ENCODE data around the gene PPIH. TPM values are rescaled to one million over a fixed set of nuclear protein-coding genes. Genes with fewer than 3 reads are reported as not detected.
"Not testable (repeated sequence)": the region's sequence is repeated elsewhere in the genome, so short reads cannot be mapped to it uniquely, and the experiment has no call there.

Gene PPIH
- polyA plus RNA-seq, 1 donor, result 37.9 TPM

DNA sequence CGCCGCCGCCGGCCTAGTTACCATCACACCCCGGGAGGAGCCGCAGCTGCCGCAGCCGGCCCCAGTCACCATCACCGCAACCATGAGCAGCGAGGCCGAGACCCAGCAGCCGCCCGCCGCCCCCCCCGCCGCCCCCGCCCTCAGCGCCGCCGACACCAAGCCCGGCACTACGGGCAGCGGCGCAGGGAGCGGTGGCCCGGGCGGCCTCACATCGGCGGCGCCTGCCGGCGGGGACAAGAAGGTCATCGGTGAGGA, 24.2 kb downstream of the PPIH start:
- not testable (repeated sequence) for DNase-seq (ENCODE audit: low read depth)

DNA sequence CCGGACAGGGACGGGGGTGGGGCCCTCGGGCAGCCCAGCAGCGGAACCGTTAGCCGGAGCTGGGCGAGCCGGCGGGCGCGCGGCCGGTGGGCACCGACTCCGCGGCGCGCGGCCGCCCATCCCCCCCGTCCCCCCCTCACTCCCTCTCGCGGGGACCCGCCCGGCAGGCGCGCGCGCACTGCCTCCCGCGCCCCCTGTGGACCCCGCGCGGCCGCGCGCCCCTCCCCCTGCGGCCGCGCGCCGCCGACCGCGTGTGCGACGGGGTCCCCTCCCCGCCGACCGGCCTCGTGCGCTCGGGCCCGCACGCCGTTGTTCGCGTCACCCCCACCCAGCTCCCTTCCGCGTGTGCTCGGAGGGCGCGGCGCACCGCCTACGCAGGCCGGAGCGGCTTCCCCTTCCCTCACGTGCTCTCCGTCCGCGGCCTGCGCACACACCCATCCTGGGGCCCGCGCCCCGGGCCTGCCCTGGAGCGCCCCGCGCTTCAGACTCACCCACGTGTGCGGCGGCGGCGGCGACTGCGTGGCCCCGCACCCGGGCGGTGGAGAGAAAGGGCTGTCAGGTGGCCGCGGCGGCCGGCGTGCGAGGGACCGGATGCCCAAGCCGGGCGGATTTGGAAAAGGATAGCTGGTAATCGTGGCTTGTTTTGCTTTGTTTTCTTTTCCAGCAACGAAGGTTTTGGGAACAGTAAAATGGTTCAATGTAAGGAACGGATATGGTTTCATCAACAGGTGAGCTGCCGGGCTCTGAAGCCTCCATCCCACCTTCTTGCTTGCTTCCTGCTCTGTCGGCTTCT, 24.7 kb downstream of the PPIH start:
- DNase-seq (ENCODE audit: low read depth), result no peak

GRCh38 chr1:42684139-42684538, 25.9 kb downstream of the PPIH start:
- no peak for DNase-seq (ENCODE audit: low read depth)

DNA sequence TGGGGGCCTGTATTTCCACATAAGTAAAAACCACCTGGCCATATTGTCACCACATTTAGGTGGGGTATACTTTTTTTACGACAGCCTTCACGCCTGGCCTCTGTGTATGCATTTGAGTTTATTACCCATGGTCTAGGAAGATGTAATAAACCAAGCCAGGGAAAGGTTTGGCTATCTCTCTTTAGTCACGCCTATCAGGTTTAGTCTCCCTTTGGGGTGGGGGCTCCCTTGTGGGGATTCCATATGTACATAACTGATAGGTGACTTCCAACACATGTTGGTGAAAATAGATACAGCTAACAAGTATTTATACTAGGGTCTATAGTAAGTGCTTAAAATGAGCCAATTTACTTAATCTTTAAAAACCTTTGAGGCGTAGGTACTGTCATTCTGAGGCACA, 28.2 kb downstream of the PPIH start:
- no peak for DNase-seq (ENCODE audit: low read depth)

- no peak for DNase-seq (ENCODE audit: low read depth)
Observed at GRCh38 chr1:42689912-42690311, 31.7 kb downstream of the PPIH start.

DNA sequence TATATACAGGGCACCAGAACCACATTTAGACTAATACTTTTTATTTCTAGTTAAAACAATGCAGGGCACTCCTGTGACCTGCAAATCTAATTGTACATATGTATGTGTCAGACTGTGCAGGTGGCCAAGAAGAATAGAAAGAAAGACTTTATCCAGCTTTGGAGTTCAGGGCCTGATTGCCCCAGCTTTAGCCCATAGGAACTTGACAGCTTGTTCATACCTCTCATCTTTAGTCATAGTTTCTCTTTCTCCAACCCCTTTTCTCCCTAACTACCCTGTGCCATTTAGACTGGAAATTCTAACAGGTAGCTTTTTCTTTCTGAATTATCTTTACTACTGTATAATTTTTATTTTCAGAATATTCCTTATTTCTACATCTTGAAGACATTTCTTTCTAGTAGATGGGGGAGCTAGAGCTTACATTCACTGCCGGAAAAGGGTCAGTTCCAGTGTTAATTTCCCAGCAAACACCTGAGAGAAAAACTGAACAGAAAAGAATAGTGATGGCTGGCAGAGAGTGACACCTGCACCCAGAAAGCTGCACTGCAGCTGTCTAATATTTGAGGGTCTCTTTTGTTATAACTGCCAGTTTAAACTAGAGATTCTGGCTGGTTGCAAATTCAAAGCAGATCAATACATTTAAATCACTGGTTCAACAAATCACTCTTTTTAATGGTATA, 32.4 kb downstream of the PPIH start:
- no peak for DNase-seq (ENCODE audit: low read depth)

DNA sequence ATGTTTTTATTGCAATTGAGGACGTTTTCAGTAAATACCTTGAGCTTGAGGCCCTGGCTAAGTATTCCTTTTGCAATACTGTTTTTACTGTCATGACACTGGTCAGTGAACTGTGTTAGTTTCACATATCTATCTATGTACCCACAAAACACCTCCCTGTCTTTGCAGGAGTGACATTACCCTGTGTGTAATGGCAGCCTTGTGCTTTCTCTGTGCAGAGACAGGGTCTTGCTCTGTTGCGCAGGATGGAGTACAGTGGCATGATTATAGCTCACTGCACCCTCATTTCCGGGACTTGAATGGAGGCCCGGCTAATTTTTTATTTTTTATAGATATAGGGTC, 32.9 kb downstream of the PPIH start:
- no peak for DNase-seq (ENCODE audit: low read depth)

DNA sequence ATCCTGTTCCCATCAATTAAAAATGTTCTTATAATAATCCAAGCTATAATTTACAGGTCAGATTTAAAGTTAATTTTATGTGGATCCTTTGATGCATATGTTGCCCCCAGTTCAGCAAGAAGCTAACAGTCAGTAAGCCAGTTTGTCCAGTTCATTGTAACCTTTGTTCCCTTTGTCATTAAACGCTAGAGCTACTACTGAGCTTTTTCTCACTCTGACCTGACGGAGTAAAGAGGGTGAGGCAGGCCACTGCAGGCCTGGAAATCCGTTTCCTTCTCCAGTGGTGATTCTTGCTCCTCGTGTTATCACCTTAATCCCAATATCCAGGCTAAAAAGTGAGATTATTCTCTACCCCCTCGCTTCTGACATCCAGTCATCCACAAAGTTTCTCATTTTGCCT, 34.2 kb downstream of the PPIH start:
- no peak for DNase-seq (ENCODE audit: low read depth)

DNA sequence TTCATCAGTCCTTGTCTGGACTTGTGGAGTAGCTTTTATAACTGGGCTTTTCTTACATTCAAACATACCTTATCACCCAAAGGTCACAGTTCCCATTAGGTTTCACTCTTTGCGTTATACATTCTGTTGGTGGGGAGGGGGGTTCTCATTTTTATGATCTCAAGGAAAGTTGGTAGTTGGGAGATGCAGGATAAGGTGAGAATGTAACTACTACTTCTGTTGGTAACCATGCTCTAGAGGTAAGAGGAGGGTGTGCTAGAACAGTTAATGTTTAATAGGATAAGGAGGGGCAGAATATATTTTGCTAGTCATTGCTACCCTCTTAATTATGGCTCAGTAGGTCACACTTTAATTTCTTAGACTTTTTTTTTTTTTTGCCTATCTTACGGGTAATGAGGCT, 34.7 kb downstream of the PPIH start:
- DNase-seq (ENCODE audit: low read depth), result no peak

GRCh38 chr1:42698081-42698813, 40.0 kb downstream of the PPIH start:
- no peak for DNase-seq (ENCODE audit: low read depth)

DNA sequence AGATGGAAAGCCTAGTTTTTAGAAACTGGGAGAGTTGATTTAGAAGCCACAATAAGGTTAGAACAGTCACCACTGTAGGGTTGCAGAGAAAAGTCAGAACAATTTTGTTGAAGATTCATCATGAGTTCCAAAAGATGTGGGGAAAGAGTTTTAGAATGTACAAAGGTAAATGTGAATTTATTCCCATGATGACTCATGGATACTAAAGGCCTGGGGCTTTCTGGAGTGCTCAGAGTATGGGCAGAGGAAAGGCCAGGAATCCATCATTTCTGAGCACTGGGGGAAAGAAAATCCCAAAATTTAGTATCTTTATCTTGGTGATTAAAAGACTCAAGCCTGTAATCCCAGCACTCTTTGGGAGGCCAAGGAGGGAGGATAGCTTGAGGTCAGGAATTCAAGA, 41.8 kb downstream of the PPIH start:
- DNase-seq (ENCODE audit: low read depth), result no peak

- DNase-seq (ENCODE audit: low read depth), result no peak
Observed at GRCh38 chr1:42703888-42704464, 45.8 kb downstream of the PPIH start.

- DNase-seq (ENCODE audit: low read depth), result not testable (repeated sequence)
Observed at GRCh38 chr1:42712808-42713207, 54.6 kb downstream of the PPIH start.

DNA sequence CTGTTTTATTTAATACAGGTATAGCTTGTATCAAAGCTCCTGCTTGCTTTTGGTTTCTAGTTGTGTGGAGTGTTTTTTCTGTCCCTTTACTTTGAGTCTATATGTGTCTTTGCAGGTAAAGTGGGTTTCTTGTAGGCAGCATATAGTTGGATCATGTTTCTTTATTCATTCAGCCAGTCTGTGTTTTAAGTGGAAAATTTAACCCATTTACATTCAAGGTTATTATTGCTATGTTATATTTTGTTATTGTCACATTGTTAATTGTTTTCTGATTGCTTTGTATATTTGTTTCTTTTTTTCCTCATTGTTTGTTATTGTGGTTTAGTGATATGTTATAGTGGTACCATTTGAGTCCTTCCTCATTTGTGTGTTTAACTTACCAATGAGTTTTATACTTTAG, 55.1 kb downstream of the PPIH start:
- no peak for DNase-seq (ENCODE audit: low read depth)

DNA sequence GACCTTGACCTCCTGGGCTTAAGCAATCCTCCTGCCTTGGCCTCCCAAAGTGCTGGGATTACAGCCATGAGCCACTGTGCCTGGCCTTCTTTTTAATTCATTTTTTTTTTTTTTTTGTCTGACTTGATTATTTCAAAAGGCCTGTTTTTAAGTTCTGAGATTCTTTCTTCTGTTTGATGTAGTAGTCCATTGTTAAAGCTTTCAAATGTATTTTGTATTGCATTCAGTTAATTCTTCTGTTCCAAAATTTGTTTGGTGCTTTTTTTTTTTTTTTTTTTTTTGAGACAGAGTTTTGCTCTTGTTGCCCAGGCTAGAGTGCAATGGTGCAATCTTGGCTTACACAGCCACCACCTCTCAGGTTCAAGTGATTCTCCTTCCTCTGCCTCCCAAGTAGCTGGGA, 56.2 kb downstream of the PPIH start:
- not testable (repeated sequence) for DNase-seq (ENCODE audit: low read depth)

- no peak for DNase-seq (ENCODE audit: low read depth)
Observed at GRCh38 chr1:42720868-42721267, 62.6 kb downstream of the PPIH start.

DNA sequence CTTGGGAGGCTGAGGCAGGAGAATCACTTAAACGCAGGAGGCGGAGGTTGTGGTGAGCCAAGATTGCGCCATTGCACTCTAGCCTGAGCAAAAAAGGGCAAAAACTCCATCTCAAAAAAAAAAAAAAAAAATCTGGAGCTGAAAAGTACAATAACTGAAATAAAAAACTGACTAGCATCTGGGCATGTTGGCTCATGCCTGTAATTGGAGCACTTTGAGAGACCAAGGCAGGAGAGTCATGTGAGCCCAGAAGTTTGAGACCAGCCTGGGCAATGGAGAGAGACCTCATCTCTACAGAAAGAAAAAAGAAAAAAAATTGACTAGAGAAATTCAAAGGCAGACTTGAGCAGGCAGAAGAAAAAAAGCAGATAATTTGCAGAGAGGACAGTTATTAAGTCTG, 63.7 kb downstream of the PPIH start:
- DNase-seq (ENCODE audit: low read depth), result no peak

GRCh38 chr1:42722403-42722802, 64.2 kb downstream of the PPIH start:
- not testable (repeated sequence) for DNase-seq (ENCODE audit: low read depth)

GRCh38 chr1:42723511-42723910, 65.3 kb downstream of the PPIH start:
- no peak for DNase-seq (ENCODE audit: low read depth)

- DNase-seq (ENCODE audit: low read depth), result not testable (repeated sequence)
Observed at GRCh38 chr1:42725820-42726219, 67.6 kb downstream of the PPIH start.

Data from forelimb muscle (tissue), 1 donor.